GM23248 (cell line): Measurements from ENCODE around the gene ANAPC2.

ENCODE experiments used
- EZH2 ChIP-seq: fragments of 200-600 bp; sonication (generic); IDR thresholded peaks from 2 replicates; pipeline ENCODE4 v1.6.1; 2018; ENCODE audit warnings: antibody characterized with exemption, mild to moderate bottlenecking; ENCODE audit not compliant: insufficient read depth, poor library complexity, severe bottlenecking
- EZH2phosphoT487 ChIP-seq: fragments of 200-600 bp; sonication (generic); IDR thresholded peaks from 2 replicates; pipeline ENCODE4 v1.6.1; 2018; ENCODE audit warnings: antibody characterized with exemption, moderate library complexity, mild to moderate bottlenecking, low read depth; ENCODE audit not compliant: insufficient read depth

- TF ChIP-seq EZH2phosphoT487 (no peak), EZH2 (no peak)
Measured at GRCh38 chr9:137211532-137211931, 23.2 kb upstream of the ANAPC2 start.
